Measurements from ENCODE around the gene IFNL4.

DNA sequence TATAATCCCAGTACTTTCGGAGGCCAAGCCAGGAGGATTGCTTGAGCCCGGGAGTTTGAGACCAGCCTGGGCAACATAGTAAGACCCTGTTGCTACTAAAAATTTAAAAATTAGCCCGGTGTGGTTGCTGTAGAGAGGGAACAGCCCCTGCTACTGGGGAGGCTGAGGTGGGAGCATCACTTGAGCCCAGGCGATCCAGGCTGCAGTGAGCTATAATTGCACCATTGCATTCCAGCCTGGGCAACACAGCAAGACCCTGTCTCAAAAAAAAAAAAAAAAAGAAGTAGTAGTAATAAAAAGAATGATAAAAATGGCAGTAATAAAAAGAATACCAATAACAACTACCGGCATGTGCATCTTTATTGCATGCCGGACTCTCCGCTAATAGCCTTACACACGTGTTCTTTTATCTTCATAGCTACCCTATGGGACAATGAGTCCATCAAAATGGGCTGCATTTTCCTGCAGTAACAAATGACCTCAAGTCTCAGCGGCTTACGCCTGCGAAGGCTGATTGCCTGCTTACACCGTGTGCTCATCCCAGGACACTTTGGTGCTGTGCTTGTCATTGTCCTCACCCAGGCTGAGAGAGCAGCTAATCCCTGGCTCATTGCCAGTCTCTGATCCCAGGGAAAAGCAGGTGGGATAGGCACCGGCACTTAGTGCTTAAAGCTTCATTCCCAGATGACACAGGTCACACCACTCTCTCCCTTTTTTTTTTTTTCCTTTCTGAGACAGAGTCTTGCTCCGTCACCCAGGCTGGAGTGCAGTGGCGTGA, 30.2 kb downstream of the IFNL4 start:
- no peak for TF ChIP-seq CTCF (IDR thresholded peaks at IDR 0.05; ENCODE audit: insufficient read depth, low read depth, low read length)
- no peak for TF ChIP-seq EZH2 (IDR thresholded peaks at IDR 0.05; ENCODE audit: insufficient read depth, low read length)

Data from astrocyte (in vitro differentiated cells and primary cell).